Thyroid gland (tissue), 4 donors: ENCODE data around the gene CDH18. TPM values are rescaled to one million over a fixed set of nuclear protein-coding genes. Genes with fewer than 3 reads are reported as not detected.

Source experiments
- DNase-seq, 2 donors: peaks; one replicate each; pipeline ENCODE4 v3.0.0-alpha.2; 2019
- H3K27ac ChIP-seq, 3 donors: fragments of 200-600 bp; sonication (generic); 1 replicate in 2 of 3; 2 replicates in 1 of 3; pipeline ENCODE4 v1.5.1; 2016 to 2019; ENCODE audit warnings: mild to moderate bottlenecking in 1 of 3, moderate library complexity in 1 of 3
- H3K27me3 ChIP-seq: fragments of 200-600 bp; sonication (generic); one replicate; pipeline ENCODE4 v1.5.1; 2019
- H3K36me3 ChIP-seq, 2 donors: fragments of 200-600 bp; sonication (generic); one replicate each; pipeline ENCODE4 v1.5.1; 2016 to 2019
- H3K4me1 ChIP-seq, 2 donors: fragments of 200-600 bp; sonication (generic); one replicate each; pipeline ENCODE4 v1.5.1; 2017 to 2019
- H3K4me3 ChIP-seq, 3 donors: fragments of 200-600 bp; sonication (generic); replicated peaks in 1 of 3; 1 replicate in 2 of 3; 2 replicates in 1 of 3; pipeline ENCODE4 v1.5.1; 2016; ENCODE audit warnings: mild to moderate bottlenecking in 1 of 3
- H3K9me3 ChIP-seq: fragments of 200-600 bp; sonication (generic); one replicate; pipeline ENCODE4 v1.5.1; 2017
- CTCF ChIP-seq, 6 experiments: fragments of 200-600 bp in 3 of 6; fragments of 450-650 bp in 3 of 6; sonication (generic) in 3 of 6; IDR thresholded peaks; one replicate each; pipeline ENCODE4 v1.5.1; 2016 to 2019; ENCODE audit warnings: antibody characterized with exemption in 6 of 6, mild to moderate bottlenecking in 2 of 6, inconsistent platforms in 1 of 6, moderate library complexity in 1 of 6
- POLR2A ChIP-seq, 2 donors: fragments of 450-650 bp; IDR thresholded peaks; one replicate each; pipeline ENCODE4 v1.6.1; 2017; ENCODE audit warnings: antibody characterized with exemption in 2 of 2, mild to moderate bottlenecking in 2 of 2, moderate library complexity in 1 of 2
- WGBS, 2 donors: methylation state at CpG; one replicate each; pipeline ENCODE4 v1.1.5; 2017; 5-methylcytosine and 5-hydroxymethylcytosine counted together
- intact Hi-C: fragments of 100-400 bp; cut with DNase I; formaldehyde crosslinking; loops from one replicate; pipeline ENCODE4 v1.15.1; 2023
- total RNA-seq, 4 donors: library from RNA; depleted of rRNA; stranded (reverse); fragments of >200 nt; gene quantifications; one replicate each; pipeline ENCODE4 v1.2.3, GENCODE V29; 2016

CDH18 gene
- not detected for total RNA-seq

- Histone ChIP-seq H3K9me3 (no peaks in the 10 kb centered on the region), H3K36me3 (no peaks in the 10 kb centered on the region), H3K4me3 (no peak within 1 kb of the TSS), H3K27ac (no peak within 1 kb of the TSS), H3K4me1 (no peaks in the 10 kb centered on the region), H3K27me3 (no peaks in the 10 kb centered on the region)
- intact Hi-C loops, result no loop called here
- TF ChIP-seq POLR2A (IDR thresholded peaks at IDR 0.05), result no peak
- TF ChIP-seq CTCF (IDR thresholded peaks at IDR 0.05), result no peak
- no peak for DNase-seq
- WGBS, 2 donors, result 9% methylated on average over 26 of the region's 26 CpGs
Measured at GRCh38 chr5:19987612-19988361, at the start of gene CDH18. CDH18 (minus strand) TSS chr5:19988200; CDS start chr5:19838986, 149,214 bp downstream.

GRCh38 chr5:20034717-20035116 lies 46.7 kb upstream of the CDH18 start:
- H3K27ac ChIP-seq, result no peak overlapping the region
- TF ChIP-seq CTCF (IDR thresholded peaks at IDR 0.05) (no peak), POLR2A (IDR thresholded peaks at IDR 0.05) (no peak)
- intact Hi-C loops, result no loop called here
- no peak overlapping the region for H3K4me3 ChIP-seq
- no peaks in the 10 kb centered on the region for H3K9me3 ChIP-seq
- H3K4me1 ChIP-seq, result no peaks in the 10 kb centered on the region
- WGBS, 2 donors, result 82 to 86% methylated on average over 1 of the region's 1 CpG
- no peak for DNase-seq
- no peaks in the 10 kb centered on the region for H3K36me3 ChIP-seq
- H3K27me3 ChIP-seq, result no peaks in the 10 kb centered on the region

- Histone ChIP-seq H3K9me3 (no peaks in the 10 kb centered on the region), H3K4me1 (no peaks in the 10 kb centered on the region), H3K27me3 (no peaks in the 10 kb centered on the region), H3K36me3 (no peaks in the 10 kb centered on the region), H3K27ac (no peak overlapping the region), H3K4me3 (no peak overlapping the region)
- intact Hi-C loops, result no loop called here
- TF ChIP-seq CTCF (IDR thresholded peaks at IDR 0.05) (no peak), POLR2A (IDR thresholded peaks at IDR 0.05) (no peak)
- 94% methylated on average over 2 of the region's 2 CpGs for WGBS, 2 donors
- no peak for DNase-seq
Measured at GRCh38 chr5:20033881-20034280, 45.9 kb upstream of the CDH18 start.

- Histone ChIP-seq H3K27me3 (no peaks in the 10 kb centered on the region), H3K4me1 (no peaks in the 10 kb centered on the region), H3K27ac (no peak overlapping the region), H3K36me3 (no peaks in the 10 kb centered on the region), H3K4me3 (no peak overlapping the region), H3K9me3 (no peaks in the 10 kb centered on the region)
- intact Hi-C loops, result no loop called here
- DNase-seq, result no peak
- TF ChIP-seq CTCF (IDR thresholded peaks at IDR 0.05), result no peak
- no peak for TF ChIP-seq POLR2A (IDR thresholded peaks at IDR 0.05)
- WGBS, 2 donors, result 13% methylated on average over 2 of the region's 2 CpGs
Measured at GRCh38 chr5:20032896-20033295, 44.9 kb upstream of the CDH18 start.

- H3K4me3 ChIP-seq, result no peak overlapping the region
- intact Hi-C loops, result no loop called here
- no peak for TF ChIP-seq POLR2A (IDR thresholded peaks at IDR 0.05)
- no peak for TF ChIP-seq CTCF (IDR thresholded peaks at IDR 0.05)
Measured at GRCh38 chr5:20030125-20030524, 42.1 kb upstream of the CDH18 start.

More at GRCh38 chr5:20030125-20030524, 42.1 kb upstream of the CDH18 start:
- no peaks in the 10 kb centered on the region for H3K4me1 ChIP-seq
- H3K36me3 ChIP-seq, result no peaks in the 10 kb centered on the region
- H3K27me3 ChIP-seq, result no peaks in the 10 kb centered on the region
- no peak for DNase-seq
- no peaks in the 10 kb centered on the region for H3K9me3 ChIP-seq
- no peak overlapping the region for H3K27ac ChIP-seq
